H1 (cell line): Measurements from ENCODE around the gene HIPK2. TPM values are rescaled to one million over a fixed set of nuclear protein-coding genes. Genes with fewer than 3 reads are reported as not detected.
A peak's percentile ranks its signal among the peaks of the same experiment; 100 is the strongest.

Source experiments
- BACH1 ChIP-seq: IDR thresholded peaks from 2 replicates; pipeline ENCODE4 v1.6.1; 2012; ENCODE audit warnings: low read length, improper control_type of control experiment
- CTCF ChIP-seq, 3 experiments: IDR thresholded peaks; 1 replicate in 2 of 3; 2 replicates in 1 of 3; pipeline versions ENCODE4 v1.5.1 to v1.6.1; 2011; ENCODE audit warnings: low read length in 3 of 3, mild to moderate bottlenecking in 3 of 3, inconsistent platforms in 2 of 3, low read depth in 1 of 3, moderate library complexity in 1 of 3; ENCODE audit not compliant: insufficient read depth in 1 of 3; ENCODE audit errors: control extremely low read depth in 1 of 3
- GABPA ChIP-seq: IDR thresholded peaks from 2 replicates; pipeline ENCODE4 v1.6.1; 2011; ENCODE audit warnings: mild to moderate bottlenecking, low read length, moderate library complexity, borderline replicate concordance; ENCODE audit not compliant: insufficient read depth
- KDM1A ChIP-seq: fragments of 200-600, 300-600 bp; sonication (generic); IDR thresholded peaks from 2 replicates; pipeline ENCODE4 v1.7.1; 2016; ENCODE audit warnings: mild to moderate bottlenecking, low read length, borderline replicate concordance
- MAX ChIP-seq: IDR thresholded peaks from 2 replicates; pipeline ENCODE4 v1.6.1; 2012; ENCODE audit warnings: inconsistent platforms
- RAD21 ChIP-seq, 2 experiments: IDR thresholded peaks in 1 of 2; conservative IDR thresholded peaks in 1 of 2; 2 replicates each; pipeline ENCODE4 v1.6.1; 2011; ENCODE audit warnings: low read depth in 2 of 2, low read length in 2 of 2, improper control_type of control experiment in 1 of 2, inconsistent platforms in 1 of 2, mild to moderate bottlenecking in 1 of 2, moderate library complexity in 1 of 2
- SAP30 ChIP-seq: fragments of 300-600 bp; sonication (generic); IDR thresholded peaks from 2 replicates; pipeline ENCODE4 v1.7.1; 2012; ENCODE audit warnings: low read length, moderate library complexity, mild to moderate bottlenecking, inconsistent platforms; ENCODE audit not compliant: insufficient read depth, insufficient replicate concordance
- TCF12 ChIP-seq: IDR thresholded peaks from 2 replicates; pipeline ENCODE4 v1.6.1; 2011; ENCODE audit warnings: low read depth, mild to moderate bottlenecking, low read length
- polyA plus RNA-seq, 7 experiments: library from polyadenylated mRNA; depleted of rRNA in 3 of 7; stranded (reverse) in 5 of 7; unstranded in 2 of 7; fragments of >200 nt in 5 of 7; fragments of 200-250 nt in 2 of 7; gene quantifications; 1 replicate in 5 of 7; 2 replicates in 1 of 7; 4 replicates in 1 of 7; pipeline versions ENCODE4 v1.2.1 to v1.2.3, GENCODE V29; 2011 to 2013; ENCODE audit warnings: missing spikeins in 2 of 7, mixed read lengths in 2 of 7
- total RNA-seq: library from RNA; stranded (reverse); fragmentation: NEBNext Ultra II Directional; extraction: Animal tissue kit (Norgen Biotek cat#: 25700); gene quantifications from 2 replicates; pipeline ENCODE4 v1.2.1, GENCODE V29; 2021

The HIPK2 gene
- total and polyA plus RNA-seq, 2 of the 8 experiments (the other 6 are each of a cell fraction or from before 2014, with no cell fraction given), result 8.3 to 24.3 TPM

- TF ChIP-seq CTCF (IDR thresholded peaks at IDR 0.05; ENCODE audit: control extremely low read depth in 1 of 3, insufficient read depth in 1 of 3, low read depth in 1 of 3, low read length in 3 of 3), result peak; percentile 68 to 91 (median 88)
- TF ChIP-seq MAX, result no peak
- TF ChIP-seq TCF12, result no peak
- TF ChIP-seq KDM1A, result 0 out of 2 replicates have a peak, but pooled peaks have one; percentile 36
- no peak for TF ChIP-seq BACH1
- no peak for TF ChIP-seq GABPA
- TF ChIP-seq RAD21 (IDR thresholded peaks at IDR 0.05 in 1 of 2, conservative IDR thresholded peaks at IDR 0.05 in 1 of 2; ENCODE audit: low read depth in 2 of 2, low read length in 2 of 2), result peak; percentile 97 to 98
- TF ChIP-seq SAP30, result no peak
Observed at GRCh38 chr7:139645572-139646523, 131.9 kb downstream of the HIPK2 start (continued).
